Parathyroid adenoma (tissue), 2 donors: ENCODE results near the gene ZNF296.
A peak's percentile ranks its signal among the peaks of the same experiment; 100 is the strongest.

ENCODE experiments used
- H2AFZ ChIP-seq: fragments of 300-600 bp; sonication (generic); one replicate; pipeline ENCODE4 v1.7.0; 2017; ENCODE audit warnings: antibody characterized with exemption, mild to moderate bottlenecking
- H3K27ac ChIP-seq: fragments of 300-600 bp; sonication (generic); one replicate; pipeline ENCODE4 v1.7.0; 2017
- H3K27me3 ChIP-seq: fragments of 300-600 bp; sonication (generic); one replicate; pipeline ENCODE4 v1.7.0; 2017; ENCODE audit warnings: low read length; ENCODE audit not compliant: control insufficient read depth, insufficient read depth
- H3K36me3 ChIP-seq: fragments of 300-600 bp; sonication (generic); one replicate; pipeline ENCODE4 v1.7.0; 2017; ENCODE audit warnings: low read length; ENCODE audit not compliant: control insufficient read depth, insufficient read depth
- H3K4me1 ChIP-seq: fragments of 300-600 bp; sonication (generic); one replicate; pipeline ENCODE4 v1.7.0; 2017; ENCODE audit warnings: control low read depth
- H3K4me2 ChIP-seq: fragments of 300-600 bp; sonication (generic); one replicate; pipeline ENCODE4 v1.7.0; 2017; ENCODE audit warnings: low read length
- H3K4me3 ChIP-seq: fragments of 300-600 bp; sonication (generic); one replicate; pipeline ENCODE4 v1.7.0; 2017; ENCODE audit warnings: low read depth, low read length
- H3K79me2 ChIP-seq: fragments of 300-600 bp; sonication (generic); one replicate; pipeline ENCODE4 v1.7.0; 2017; ENCODE audit warnings: control low read depth
- H3K9ac ChIP-seq: fragments of 300-600 bp; sonication (generic); one replicate; pipeline ENCODE4 v1.7.0; 2017; ENCODE audit warnings: mild to moderate bottlenecking
- H3K9me3 ChIP-seq: fragments of 300-600 bp; sonication (generic); one replicate; pipeline ENCODE4 v1.7.0; 2017; ENCODE audit warnings: low read length; ENCODE audit not compliant: control insufficient read depth
- TF ChIP-seq, protein P1 (sequence below): fragments of 300-600 bp; sonication (generic); IDR thresholded peaks from one replicate; pipeline ENCODE4 v1.7.0; 2017; ENCODE audit warnings: antibody characterized with exemption, mild to moderate bottlenecking
- donor health status: primary hyperparathyroidism.

ZNF296 gene

DNA sequence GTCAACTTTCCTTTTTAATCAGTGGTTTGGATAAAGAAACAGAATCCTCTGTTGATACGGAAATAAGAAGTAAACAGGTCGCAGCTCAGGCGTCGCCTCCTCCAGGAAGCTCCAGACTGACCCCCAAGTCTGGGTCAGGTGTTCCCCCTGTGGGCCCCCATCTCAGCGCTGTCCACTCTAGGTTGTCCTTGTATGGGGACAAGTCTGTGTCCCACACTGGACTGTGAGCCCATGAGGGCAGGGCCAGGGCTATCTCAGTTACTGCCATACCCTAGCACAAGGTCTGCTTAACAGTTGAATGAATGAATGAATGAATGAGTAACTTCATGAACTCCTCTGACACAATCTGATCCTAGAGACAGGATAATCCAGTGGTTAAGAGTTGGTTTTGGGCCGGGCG lies 29.9 kb downstream of the ZNF296 start:
- Histone ChIP-seq H3K4me2 (no peak overlapping the region), H3K9ac (no peak overlapping the region), H3K4me3 (no peak overlapping the region), H2AFZ (no peak overlapping the region), H3K27ac (no peak overlapping the region), H3K9me3 (no peaks in the 10 kb centered on the region), H3K79me2 (peaks cover 78% of the 10 kb centered on the region), H3K36me3 (no peaks in the 10 kb centered on the region), H3K27me3 (no peaks in the 10 kb centered on the region), H3K4me1 (no peaks in the 10 kb centered on the region)
- TF ChIP-seq, protein P1, sequence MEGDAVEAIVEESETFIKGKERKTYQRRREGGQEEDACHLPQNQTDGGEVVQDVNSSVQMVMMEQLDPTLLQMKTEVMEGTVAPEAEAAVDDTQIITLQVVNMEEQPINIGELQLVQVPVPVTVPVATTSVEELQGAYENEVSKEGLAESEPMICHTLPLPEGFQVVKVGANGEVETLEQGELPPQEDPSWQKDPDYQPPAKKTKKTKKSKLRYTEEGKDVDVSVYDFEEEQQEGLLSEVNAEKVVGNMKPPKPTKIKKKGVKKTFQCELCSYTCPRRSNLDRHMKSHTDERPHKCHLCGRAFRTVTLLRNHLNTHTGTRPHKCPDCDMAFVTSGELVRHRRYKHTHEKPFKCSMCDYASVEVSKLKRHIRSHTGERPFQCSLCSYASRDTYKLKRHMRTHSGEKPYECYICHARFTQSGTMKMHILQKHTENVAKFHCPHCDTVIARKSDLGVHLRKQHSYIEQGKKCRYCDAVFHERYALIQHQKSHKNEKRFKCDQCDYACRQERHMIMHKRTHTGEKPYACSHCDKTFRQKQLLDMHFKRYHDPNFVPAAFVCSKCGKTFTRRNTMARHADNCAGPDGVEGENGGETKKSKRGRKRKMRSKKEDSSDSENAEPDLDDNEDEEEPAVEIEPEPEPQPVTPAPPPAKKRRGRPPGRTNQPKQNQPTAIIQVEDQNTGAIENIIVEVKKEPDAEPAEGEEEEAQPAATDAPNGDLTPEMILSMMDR, result no peak

DNA sequence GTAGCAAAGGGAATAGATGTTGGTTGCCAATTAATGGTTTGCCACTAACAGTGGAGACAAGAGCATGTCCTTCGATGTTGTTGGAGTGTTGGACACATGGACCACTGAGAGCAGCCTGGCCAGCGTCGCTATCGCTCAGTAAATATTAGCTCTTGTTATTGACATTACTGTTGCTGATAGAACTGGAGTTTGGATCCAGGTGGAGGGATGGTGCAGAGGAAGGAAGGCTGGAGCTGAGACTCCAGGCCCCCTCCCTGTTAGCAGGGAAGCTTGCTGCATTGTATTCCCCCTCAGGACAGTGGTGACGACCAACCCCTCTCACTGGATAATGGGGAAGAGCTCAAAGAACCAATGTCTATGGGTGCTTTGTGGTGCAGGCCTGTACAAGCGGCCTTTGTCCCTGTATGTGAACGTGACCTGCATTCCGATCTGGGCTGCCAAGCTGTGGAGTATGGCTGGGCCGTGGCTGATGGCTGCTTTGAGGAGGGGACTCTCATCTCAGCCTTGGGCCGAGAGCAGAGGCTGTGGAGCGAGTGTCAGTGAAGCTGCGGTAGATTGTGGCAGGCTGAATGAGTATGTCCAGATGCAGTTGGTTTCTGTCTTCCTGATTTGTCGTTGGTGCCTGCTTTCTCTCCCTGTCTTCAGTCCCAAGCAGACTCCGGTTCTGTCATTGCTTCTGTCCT lies 30.5 kb downstream of the ZNF296 start:
- H3K9me3 ChIP-seq, result no peaks in the 10 kb centered on the region
- H3K4me1 ChIP-seq, result no peaks in the 10 kb centered on the region
- H3K4me3 ChIP-seq, result no peak overlapping the region
- H3K27me3 ChIP-seq, result no peaks in the 10 kb centered on the region
- no peaks in the 10 kb centered on the region for H3K36me3 ChIP-seq
- peaks cover 77% of the 10 kb centered on the region for H3K79me2 ChIP-seq
- TF ChIP-seq, protein P1, result no peak
- no peak overlapping the region for H3K9ac ChIP-seq
- no peak overlapping the region for H3K4me2 ChIP-seq
- H3K27ac ChIP-seq, result no peak overlapping the region
- no peak overlapping the region for H2AFZ ChIP-seq

DNA sequence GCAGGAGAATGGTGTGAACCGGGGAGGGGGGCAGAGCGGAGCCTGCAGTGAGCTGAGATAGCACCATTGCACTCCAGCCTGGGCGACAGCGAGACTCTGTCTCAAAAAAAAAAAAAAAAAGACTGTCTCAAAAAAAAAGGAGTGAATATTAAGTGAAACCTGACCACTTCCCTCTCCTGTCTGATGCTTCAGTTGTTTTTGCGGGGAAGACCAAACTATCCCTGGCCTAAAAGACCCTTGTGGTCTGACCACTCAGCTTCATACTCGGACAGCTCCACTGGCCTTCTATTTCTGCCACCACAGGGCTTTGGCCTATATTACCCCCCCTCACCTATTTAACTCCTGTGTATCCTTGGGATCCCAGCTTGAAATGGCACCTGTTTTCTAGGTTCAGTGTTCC lies 35.2 kb downstream of the ZNF296 start:
- H3K9me3 ChIP-seq, result no peaks in the 10 kb centered on the region
- no peak overlapping the region for H3K9ac ChIP-seq
- H3K4me1 ChIP-seq, result peaks cover 10% of the 10 kb centered on the region
- H3K4me3 ChIP-seq, result no peak overlapping the region
- no peak overlapping the region for H3K4me2 ChIP-seq
- peaks cover 62% of the 10 kb centered on the region for H3K79me2 ChIP-seq
- TF ChIP-seq, protein P1, result no peak
- no peak overlapping the region for H3K27ac ChIP-seq
- no peaks in the 10 kb centered on the region for H3K27me3 ChIP-seq
- no peak overlapping the region for H2AFZ ChIP-seq
- no peaks in the 10 kb centered on the region for H3K36me3 ChIP-seq

DNA sequence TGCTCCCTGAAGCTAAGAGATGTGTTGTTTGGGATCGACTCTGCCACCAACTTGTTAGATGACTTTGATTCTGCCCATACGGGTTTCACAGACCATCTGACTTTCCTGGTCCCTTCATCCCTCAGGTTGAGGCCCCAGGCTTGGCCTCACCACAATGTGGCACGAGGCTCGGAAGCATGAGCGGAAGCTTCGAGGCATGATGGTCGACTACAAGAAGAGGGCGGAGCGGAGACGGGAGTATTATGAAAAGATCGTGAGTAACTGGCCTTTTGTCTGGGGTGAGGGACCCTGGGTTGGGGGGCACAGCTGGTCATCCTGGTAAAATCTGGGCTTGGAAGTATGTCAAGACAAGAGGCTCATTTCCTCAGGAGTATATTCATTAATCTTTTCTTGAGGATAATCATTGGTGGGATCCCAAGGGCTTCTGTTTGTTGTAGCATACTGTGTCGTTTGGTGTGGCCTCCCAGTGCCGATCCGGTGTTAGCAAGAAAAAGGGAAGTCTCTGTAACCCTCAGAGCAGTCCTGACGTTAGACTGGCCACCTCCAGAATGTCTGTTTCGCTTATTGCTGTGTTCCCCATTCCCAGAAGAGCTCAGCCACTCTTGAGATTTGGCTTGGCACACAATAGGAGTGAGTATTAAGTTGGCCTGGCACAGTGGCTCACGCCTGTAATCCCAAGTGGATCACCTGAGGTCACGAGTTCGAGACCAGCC lies 36.1 kb downstream of the ZNF296 start:
- Histone ChIP-seq H3K36me3 (no peaks in the 10 kb centered on the region), H2AFZ (no peak overlapping the region), H3K4me2 (peak overlapping the region; percentile 91), H3K4me1 (peaks cover 10% of the 10 kb centered on the region), H3K27ac (peak overlapping the region; percentile 95), H3K79me2 (peaks cover 53% of the 10 kb centered on the region), H3K4me3 (no peak overlapping the region), H3K27me3 (no peaks in the 10 kb centered on the region), H3K9me3 (no peaks in the 10 kb centered on the region), H3K9ac (no peak overlapping the region)
- TF ChIP-seq, protein P1, result no peak
